Right lobe of liver (tissue), 6 donors: ENCODE data around the gene UBXN1. TPM values are rescaled to one million over a fixed set of nuclear protein-coding genes. Genes with fewer than 3 reads are reported as not detected.

Source experiments
- ATAC-seq, 4 donors: fragments of 200-7000 bp; cut with Tn5 transposase; one replicate each; pipeline ENCODE4 v1.9.1; 2020; ENCODE audit warnings: mild to moderate bottlenecking in 4 of 4, moderate library complexity in 4 of 4
- DNase-seq, 3 donors: peaks; one replicate each; pipeline ENCODE4 v3.0.0-alpha.2; 2020
- H3K27ac ChIP-seq, 3 donors: fragments of 200-600 bp; one replicate each; pipeline ENCODE4 v1.8.0; 2022
- H3K27me3 ChIP-seq, 2 donors: fragments of 200-600 bp; one replicate each; pipeline ENCODE4 v1.8.0; 2022
- H3K36me3 ChIP-seq, 4 donors: fragments of 200-600 bp; sonication (generic) in 1 of 4; one replicate each; pipeline versions ENCODE4 v1.5.1 to v1.8.0; 2017 to 2022; ENCODE audit warnings: control low read depth in 1 of 4
- H3K4me1 ChIP-seq, 4 donors: fragments of 200-600 bp; sonication (generic) in 1 of 4; one replicate each; pipeline versions ENCODE4 v1.5.1 to v1.8.0; 2017 to 2022; ENCODE audit warnings: control low read depth in 1 of 4
- H3K4me3 ChIP-seq, 3 donors: fragments of 200-600 bp; one replicate each; pipeline ENCODE4 v1.8.0; 2022
- H3K9me3 ChIP-seq, 4 donors: fragments of 200-600 bp; sonication (generic) in 1 of 4; one replicate each; pipeline versions ENCODE4 v1.5.1 to v1.8.0; 2017 to 2022; ENCODE audit warnings: control low read depth in 1 of 4
- POLR2A ChIP-seq: fragments of 450-650 bp; IDR thresholded peaks from one replicate; pipeline ENCODE4 v1.6.1; 2017; ENCODE audit warnings: antibody characterized with exemption, mild to moderate bottlenecking
- WGBS: methylation state at CpG from one replicate; pipeline ENCODE4 v1.1.6; 2018; ENCODE audit warnings: low coverage, low lambda C conversion rate; ENCODE audit not compliant: insufficient coverage; ENCODE audit errors: missing lambda C conversion rate; 5-methylcytosine and 5-hydroxymethylcytosine counted together
- intact Hi-C, 2 donors: fragments of 100-400 bp; cut with DNase I; formaldehyde crosslinking; loops; one replicate each; pipeline versions ENCODE4 v1.11.2 to v1.14.1; 2022
- total RNA-seq, 6 experiments: library from RNA; depleted of rRNA in 2 of 6; stranded (reverse); fragments of >200 nt in 2 of 6; fragmentation: NEBNext Ultra II Directional in 3 of 6; extraction: Animal tissue kit (Norgen Biotek cat#: 25700) in 3 of 6; gene quantifications; one replicate each; pipeline versions ENCODE4 v1.1.0 to v1.2.4, GENCODE V29; 2016 to 2023
- TF ChIP-seq, protein P1 (sequence below), 4 donors: fragments of 200-600 bp in 3 of 4; fragments of 450-650 bp in 1 of 4; IDR thresholded peaks; one replicate each; pipeline versions ENCODE4 v1.5.1 to v1.8.0; 2016 to 2022; ENCODE audit warnings: antibody characterized with exemption in 4 of 4, mild to moderate bottlenecking in 2 of 4
- donor health status: DM: no; HTN: yes; CAD: no.
- donor health status: DM: no; HTN: no; CAD: no.
- donor health status: DM: no; HTN: no; CAD: no.
- donor health status: DM: no; HTN: yes; CAD: no.
- donor health status: DM: no; HTN: yes; CAD: no.

Gene UBXN1
- total RNA-seq, 6 experiments from 2014 or later: 24.7 to 41.9 (median 28.0) TPM

DNA sequence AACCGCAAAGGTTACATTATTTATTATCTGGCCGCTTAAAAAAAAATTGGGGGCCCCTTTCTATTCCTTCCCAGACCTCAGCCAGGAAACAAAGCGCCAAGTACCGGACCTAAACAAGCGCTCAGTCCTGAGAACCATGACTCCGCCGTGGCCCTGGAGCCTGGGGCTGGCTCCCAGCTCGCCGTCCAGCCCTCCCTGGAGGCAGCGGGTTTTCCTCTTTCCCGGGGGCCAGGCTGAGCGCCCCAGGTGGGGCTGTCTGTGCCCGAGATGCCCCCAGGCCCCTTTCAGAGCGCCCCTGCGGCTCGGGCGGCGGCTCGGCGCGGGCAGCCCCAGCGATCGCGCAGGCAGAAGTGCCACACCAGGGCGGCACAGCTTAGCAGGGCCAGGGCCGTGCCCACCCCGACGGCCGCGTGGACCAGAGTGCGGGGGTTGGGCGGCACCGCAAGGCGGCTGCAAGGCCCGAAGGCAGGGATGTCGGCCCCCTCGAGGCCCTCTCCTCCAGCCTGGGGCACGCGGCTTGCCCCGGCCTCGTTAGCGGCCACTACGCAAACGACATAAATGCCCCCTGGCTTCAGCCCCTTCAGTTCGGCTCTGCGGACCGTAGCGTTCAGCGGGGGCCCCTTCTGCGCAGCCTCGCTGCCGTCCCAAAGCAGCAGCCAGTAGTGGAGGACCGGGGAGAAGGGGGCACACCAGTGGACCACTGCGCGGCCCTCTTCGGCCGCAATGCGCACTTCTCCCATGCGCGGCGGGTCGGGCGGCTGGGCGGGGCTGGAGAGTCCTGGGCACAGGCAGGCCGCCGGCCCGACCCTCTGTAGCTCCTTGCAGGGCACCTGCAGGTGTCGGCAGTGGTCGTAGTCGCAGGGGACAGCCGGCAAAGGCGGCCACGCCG, 8.9 kb upstream of the UBXN1 start:
- peak overlapping the region in 1 of 3 donors; percentile 26 for H3K4me3 ChIP-seq
- intact Hi-C loops: no loop called here
- WGBS: 79% methylated on average over 13 of the region's 74 CpGs
- ATAC-seq (peak; percentile 20 to 71 (median 33)), DNase-seq (no peak)
- H3K4me1 ChIP-seq: peaks cover 0 to 6% (median 0%) of the 10 kb centered on the region in 4 donors
- no peaks in the 10 kb centered on the region for H3K27me3 ChIP-seq
- H3K36me3 ChIP-seq: peaks cover 0 to 21% (median 4%) of the 10 kb centered on the region in 4 donors
- no peaks in the 10 kb centered on the region for H3K9me3 ChIP-seq
- H3K27ac ChIP-seq: no peak overlapping the region
- no peak for TF ChIP-seq POLR2A
- TF ChIP-seq, protein P1, sequence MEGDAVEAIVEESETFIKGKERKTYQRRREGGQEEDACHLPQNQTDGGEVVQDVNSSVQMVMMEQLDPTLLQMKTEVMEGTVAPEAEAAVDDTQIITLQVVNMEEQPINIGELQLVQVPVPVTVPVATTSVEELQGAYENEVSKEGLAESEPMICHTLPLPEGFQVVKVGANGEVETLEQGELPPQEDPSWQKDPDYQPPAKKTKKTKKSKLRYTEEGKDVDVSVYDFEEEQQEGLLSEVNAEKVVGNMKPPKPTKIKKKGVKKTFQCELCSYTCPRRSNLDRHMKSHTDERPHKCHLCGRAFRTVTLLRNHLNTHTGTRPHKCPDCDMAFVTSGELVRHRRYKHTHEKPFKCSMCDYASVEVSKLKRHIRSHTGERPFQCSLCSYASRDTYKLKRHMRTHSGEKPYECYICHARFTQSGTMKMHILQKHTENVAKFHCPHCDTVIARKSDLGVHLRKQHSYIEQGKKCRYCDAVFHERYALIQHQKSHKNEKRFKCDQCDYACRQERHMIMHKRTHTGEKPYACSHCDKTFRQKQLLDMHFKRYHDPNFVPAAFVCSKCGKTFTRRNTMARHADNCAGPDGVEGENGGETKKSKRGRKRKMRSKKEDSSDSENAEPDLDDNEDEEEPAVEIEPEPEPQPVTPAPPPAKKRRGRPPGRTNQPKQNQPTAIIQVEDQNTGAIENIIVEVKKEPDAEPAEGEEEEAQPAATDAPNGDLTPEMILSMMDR (IDR thresholded peaks at IDR 0.05): no peak

DNA sequence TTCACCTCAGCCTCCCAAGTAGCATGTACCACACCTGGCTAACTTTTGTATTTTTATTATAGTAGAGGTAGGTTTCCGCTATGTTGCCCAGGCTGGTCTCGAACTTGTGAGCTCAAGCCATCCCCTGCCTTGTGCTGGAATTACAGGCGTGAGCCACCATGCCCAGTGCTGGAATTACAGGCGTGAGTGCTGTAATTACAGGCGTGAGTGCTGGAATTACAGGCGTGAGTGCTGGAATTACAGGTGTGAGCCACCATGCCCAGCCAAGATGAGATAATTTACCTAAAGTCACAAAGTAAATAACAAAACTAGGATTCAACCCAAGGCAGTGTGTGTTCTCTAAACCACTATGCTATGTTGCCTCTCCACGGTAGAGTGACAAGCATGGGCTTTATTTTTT, 3.6 kb upstream of the UBXN1 start:
- intact Hi-C loops: no loop called here
- TF ChIP-seq, protein P1 (IDR thresholded peaks at IDR 0.05): no peak
- TF ChIP-seq POLR2A: no peak
- ATAC-seq (no peak), DNase-seq (no peak)
- Histone ChIP-seq H3K4me3 (no peak overlapping the region), H3K27me3 (no peaks in the 10 kb centered on the region), H3K27ac (no peak overlapping the region), H3K36me3 (peaks cover 0 to 1% (median 0%) of the 10 kb centered on the region in 4 donors), H3K9me3 (no peaks in the 10 kb centered on the region), H3K4me1 (peaks cover 0 to 10% (median 5%) of the 10 kb centered on the region in 4 donors)
- WGBS: 56% methylated on average over 7 of the region's 7 CpGs

DNA sequence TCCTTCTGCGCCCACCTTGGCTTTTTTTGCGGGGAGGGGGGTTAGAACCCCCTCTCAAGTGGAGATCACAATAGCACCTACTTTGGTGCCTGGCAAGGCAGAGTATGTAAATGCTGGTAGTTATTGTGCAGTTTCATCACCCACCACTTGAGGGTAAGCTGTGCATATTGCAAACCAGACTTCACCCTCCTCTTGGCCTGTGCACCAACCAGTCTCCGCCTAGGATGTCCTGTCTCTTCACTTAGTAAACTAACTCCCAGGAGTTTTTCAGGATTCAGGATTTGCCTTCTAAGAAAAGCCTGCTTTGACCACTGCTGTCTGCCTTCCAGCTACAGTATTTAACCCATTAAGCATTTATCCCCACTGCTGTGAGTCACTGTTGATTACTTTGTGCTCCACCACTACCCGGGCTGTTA, 2.0 kb upstream of the UBXN1 start:
- Histone ChIP-seq H3K4me3 (no peak overlapping the region), H3K36me3 (peaks cover 0 to 10% (median 0%) of the 10 kb centered on the region in 4 donors), H3K4me1 (peaks cover 0 to 19% (median 8%) of the 10 kb centered on the region in 4 donors), H3K27ac (no peak overlapping the region), H3K27me3 (no peaks in the 10 kb centered on the region), H3K9me3 (no peaks in the 10 kb centered on the region)
- DNase-seq: peak in 1 of 3 donors; percentile 61
- ATAC-seq: peak; percentile 77 to 94 (median 86)
- no peak for TF ChIP-seq POLR2A
- TF ChIP-seq, protein P1 (IDR thresholded peaks at IDR 0.05): peak; percentile 41 to 58 (median 54)
- WGBS: 41% methylated on average over 4 of the region's 4 CpGs
- intact Hi-C loops: no loop called here

DNA sequence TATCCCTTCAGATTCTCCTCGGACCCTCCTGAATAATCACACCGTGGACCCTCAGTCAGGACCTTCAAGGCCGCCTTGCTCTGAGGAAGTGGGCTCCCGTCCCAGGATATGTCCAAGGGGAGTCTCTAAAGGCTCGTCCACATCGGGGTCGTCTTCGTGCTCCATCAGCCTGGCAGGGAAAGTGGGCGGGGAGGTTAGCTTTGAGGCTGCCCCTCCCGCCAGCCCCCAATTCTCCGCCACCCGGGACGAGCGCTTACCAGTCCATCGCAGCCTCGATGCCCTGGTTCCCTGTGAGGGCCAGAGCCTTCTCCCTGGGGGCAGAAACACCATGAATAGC, 472 bp downstream of the UBXN1 start:
- 0% methylated on average over 6 of the region's 16 CpGs for WGBS
- ATAC-seq: peak in 1 of 4 donors; percentile 8

More for the DNA sequence above, 472 bp downstream of the UBXN1 start:
- TF ChIP-seq, protein P1 (IDR thresholded peaks at IDR 0.05): no peak
- no peak for TF ChIP-seq POLR2A
- intact Hi-C loops: loop anchor here in 1 of 2 donors (10.0 kb wide), 1 partner anchor 64 kb away; the partner anchor contains the start of genes EML3 and ROM1
- H3K4me1 ChIP-seq: peaks cover 0 to 19% (median 8%) of the 10 kb centered on the region in 4 donors
- H3K27ac ChIP-seq: peak overlapping the region; percentile 43 to 78 (median 71)
- DNase-seq: no peak
- H3K9me3 ChIP-seq: no peaks in the 10 kb centered on the region
- H3K4me3 ChIP-seq: peak overlapping the region; percentile 96 to 99 (median 98)
- peaks cover 0 to 23% (median 0%) of the 10 kb centered on the region in 4 donors for H3K36me3 ChIP-seq
- no peaks in the 10 kb centered on the region for H3K27me3 ChIP-seq
